HG02852 (cell line): Measurements from ENCODE around the gene GPS1.

Source experiments
- ATAC-seq: cut with Tn5 transposase; IDR thresholded peaks from one replicate; pipeline ENCODE4 v1.9.1; 2021; ENCODE audit warnings: mild to moderate bottlenecking, moderate library complexity; ENCODE audit not compliant: unreplicated experiment

GPS1 gene

GRCh38 chr17:82098169-82098938 is 46.7 kb downstream of the GPS1 start, which contains the start of gene FASN:
Gene FASN (minus strand): TSS chr17:82098236. CDS start chr17:82096445, 1,791 bp downstream.
- peak; percentile 71 for ATAC-seq

DNA sequence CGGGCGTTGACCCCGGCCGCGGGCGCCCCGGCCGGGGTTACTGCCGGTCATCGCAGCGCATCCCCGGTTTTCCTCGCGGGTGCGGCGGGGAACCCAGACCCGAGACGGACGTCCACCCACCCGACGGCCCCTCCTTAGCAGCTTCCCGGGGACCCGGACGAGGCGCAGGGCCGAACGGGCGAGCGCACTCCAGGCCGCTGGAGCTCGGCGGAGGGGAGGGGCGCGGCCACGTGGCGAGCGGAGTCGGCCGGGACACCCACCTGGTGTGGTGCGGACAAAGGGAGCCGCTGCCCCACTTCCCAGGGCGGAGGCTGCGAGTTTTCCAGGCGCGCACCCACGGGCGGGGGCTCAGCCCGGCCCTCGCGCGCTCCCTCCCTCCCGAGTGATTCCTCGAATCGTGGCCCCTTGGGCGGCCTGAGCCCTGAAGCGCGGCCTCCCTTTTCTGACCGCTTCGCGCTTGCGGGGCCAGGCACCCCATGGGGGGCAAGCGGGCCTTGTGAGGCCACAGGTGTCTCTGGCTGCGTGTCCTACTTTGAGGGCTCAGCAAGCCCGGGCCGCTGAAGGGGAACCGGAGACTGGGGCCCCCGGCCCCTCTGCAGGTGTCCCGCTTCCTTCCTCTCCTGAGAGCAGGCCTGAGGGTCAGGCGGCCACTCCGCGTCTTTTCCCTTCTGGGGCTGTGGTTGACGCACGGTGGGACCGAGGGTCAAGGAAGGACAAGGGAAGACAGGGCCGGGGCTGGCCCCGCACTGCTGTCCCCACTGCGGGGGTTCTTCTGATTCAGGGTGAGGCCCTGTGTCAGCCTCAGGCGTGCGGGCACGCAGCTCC is 47.5 kb downstream of the GPS1 start:
- ATAC-seq: peak; percentile 8

DNA sequence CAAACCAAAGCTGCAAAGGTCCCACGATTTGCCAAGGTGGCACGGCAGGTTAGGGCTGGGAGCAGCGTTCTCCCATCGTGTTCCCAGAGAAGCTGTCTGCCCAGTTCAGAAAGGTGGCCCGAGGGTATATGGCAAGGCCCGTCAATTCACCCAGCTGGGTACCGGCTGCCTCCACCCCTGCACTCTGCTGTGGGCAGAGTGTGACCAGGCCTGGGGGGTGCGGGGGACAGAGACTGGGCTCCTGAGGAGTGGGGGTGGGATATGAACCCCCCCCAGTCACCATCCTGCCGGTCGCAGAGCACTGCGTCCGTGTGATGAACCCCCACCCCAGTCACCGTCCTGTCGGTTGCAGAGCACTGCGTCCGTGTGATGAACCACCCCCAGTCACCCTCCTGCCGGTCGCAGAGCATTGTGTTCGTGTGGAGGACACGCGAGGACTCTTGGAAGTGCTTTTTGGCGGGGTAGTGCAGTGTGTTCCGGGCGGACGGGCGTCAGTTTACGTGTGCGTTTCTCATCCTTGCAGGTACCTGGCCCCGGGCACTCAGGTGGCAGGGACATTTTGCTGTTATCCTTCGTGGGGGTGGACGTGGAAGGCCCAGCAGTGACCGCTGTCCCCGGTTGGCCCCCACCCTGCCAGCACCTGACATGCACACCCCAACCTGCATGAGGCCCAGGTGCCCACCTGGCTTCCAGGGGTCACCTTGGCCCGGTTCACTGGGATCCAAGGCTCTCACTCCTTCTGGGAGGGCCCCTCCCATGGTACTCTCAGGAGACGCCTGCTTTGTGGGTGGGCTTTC is 49.0 kb downstream of the GPS1 start:
- ATAC-seq: no peak

DNA sequence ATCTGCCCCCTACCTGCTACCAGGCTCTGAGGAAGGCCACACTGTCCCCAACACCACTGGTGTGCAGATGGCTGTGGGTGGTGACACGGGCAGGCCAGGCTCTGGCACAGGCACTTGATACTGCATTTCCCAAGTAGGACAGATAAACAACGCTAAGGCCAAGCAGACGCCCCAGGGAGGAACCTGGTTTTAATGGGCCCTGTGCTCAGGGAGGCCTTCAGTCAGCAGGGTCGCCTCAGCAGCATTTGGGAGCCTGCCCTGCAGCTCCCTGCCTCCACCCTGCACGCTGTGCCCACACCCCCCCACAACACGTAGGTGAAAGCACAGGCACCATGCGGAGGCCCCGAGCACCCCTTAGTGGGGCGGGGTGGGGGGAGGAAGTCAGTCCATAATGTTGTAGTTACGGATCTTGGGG is 49.6 kb downstream of the GPS1 start:
- no peak for ATAC-seq

- ATAC-seq: no peak
Measured at GRCh38 chr17:82101767-82102679, 50.3 kb downstream of the GPS1 start.

GRCh38 chr17:82103553-82104451 is 52.1 kb downstream of the GPS1 start:
- ATAC-seq: no peak

DNA sequence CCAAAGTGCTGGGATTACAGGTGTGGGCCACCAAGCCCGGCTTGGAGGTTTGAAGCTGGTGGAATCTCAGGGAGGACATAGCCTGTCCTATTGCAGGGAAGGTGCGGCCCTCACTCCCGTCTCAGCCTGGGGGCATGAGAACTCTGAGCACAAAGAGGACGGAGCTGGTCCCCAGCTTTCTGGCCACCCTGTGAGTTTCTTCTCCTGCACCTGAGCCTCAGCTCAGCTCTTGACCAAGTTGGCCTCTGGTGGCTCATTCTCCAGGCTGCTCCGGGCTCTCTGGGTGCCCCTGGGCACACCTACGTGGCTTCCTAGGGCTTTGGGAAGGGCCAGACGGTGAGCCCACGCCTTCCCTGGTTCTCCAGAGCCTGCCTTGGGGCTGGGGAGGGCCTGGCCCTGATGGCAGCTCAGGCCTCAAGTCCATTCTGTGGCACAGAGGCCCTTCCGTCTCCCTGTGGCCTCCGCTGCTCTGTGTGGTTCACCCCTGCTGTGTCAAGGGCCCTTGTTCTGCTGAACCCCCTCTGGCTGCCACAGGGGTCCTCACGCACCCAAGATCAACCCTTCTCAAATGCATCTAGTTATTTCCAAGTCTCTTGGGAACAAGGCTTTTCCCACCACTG is 53.2 kb downstream of the GPS1 start:
- no peak for ATAC-seq

DNA sequence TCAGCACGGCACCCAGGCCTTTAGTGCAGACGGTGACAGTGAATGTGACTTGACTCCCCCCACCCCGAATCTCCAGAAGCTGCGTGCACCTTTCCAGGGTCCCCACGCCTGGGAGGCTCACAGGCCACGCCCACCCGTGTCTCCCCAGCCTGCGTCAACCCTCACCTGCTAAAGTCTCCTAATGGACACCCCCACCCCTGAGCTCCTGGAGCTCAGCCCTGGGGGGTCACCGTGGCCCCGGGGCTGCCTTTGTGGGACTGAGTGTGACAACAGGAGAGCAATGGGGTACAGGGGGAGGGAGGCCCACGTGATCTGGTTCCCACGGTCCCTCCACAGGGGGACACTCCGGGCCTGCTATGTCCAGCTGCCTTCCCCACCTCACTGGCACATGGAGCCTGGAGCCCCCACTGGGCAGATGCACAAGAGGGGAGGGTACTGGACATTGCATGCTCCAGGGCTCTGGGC is 53.8 kb downstream of the GPS1 start:
- no peak for ATAC-seq

- ATAC-seq: peak; percentile 79
Measured at GRCh38 chr17:82105882-82106687, 54.4 kb downstream of the GPS1 start.

GRCh38 chr17:82106688-82107305 is 55.1 kb downstream of the GPS1 start:
- ATAC-seq: peak; percentile 17
